Endothelial cell of umbilical vein (primary cell): Measurements from ENCODE around the gene DNAJB9. TPM values are rescaled to one million over a fixed set of nuclear protein-coding genes. Genes with fewer than 3 reads are reported as not detected.

Experiments used
- BruUV-seq: library from RNA; stranded (reverse); fragments of 400-500 nt; replicated peaks from 2 replicates; lab custom pipeline; 2021; lab: Mats Ljungman, UMichigan
- CTCF ChIA-PET: fragments of 300-600, 350-600 bp; sonication (Branson Sonifier 250); formaldehyde crosslinking; loops from one replicate; lab custom pipeline; 2021; ENCODE audit warnings: antibody characterized with exemption, inconsistent platforms; lab: Charles Lee
- POLR2A ChIA-PET: fragments of 300-600, 350-600 bp; sonication (Branson Sonifier 250); formaldehyde crosslinking; loops from one replicate; lab custom pipeline; 2021; ENCODE audit warnings: antibody characterized with exemption, inconsistent platforms; lab: Charles Lee
- DNase-seq: peaks from one replicate; pipeline ENCODE4 v3.0.0-alpha.2; 2011; ENCODE audit warnings: low read depth, low spot score
- FAIRE-seq: peaks from 2 replicates; lab custom pipeline; 2011; peaks lifted over from hg19 to GRCh38; lab: Jason Lieb, UNC
- H2AFZ ChIP-seq: 2 replicates; pipeline ENCODE4 v1.6.0; 2012; ENCODE audit warnings: low read depth, low read length, control low read depth, inconsistent platforms
- H3K27ac ChIP-seq: 2 replicates; pipeline ENCODE4 v1.5.1; 2011; ENCODE audit warnings: low read depth, mild to moderate bottlenecking, control low read depth, low read length, moderate library complexity; ENCODE audit not compliant: insufficient read depth
- H3K27me3 ChIP-seq, 2 experiments: 2 replicates each; pipeline versions ENCODE4 v1.6.0 to v1.6.1; 2011; ENCODE audit warnings: low read length in 2 of 2, mixed read lengths in 1 of 2; ENCODE audit not compliant: control insufficient read depth in 2 of 2, insufficient read depth in 2 of 2
- H3K36me3 ChIP-seq, 2 experiments: 2 replicates in 1 of 2; 3 replicates in 1 of 2; pipeline ENCODE4 v1.5.1; 2011; ENCODE audit warnings: low read length in 2 of 2, mild to moderate bottlenecking in 1 of 2, moderate library complexity in 1 of 2; ENCODE audit not compliant: control insufficient read depth in 2 of 2, insufficient read depth in 2 of 2; ENCODE audit errors: extremely low read depth in 1 of 2
- H3K4me1 ChIP-seq: 3 replicates; pipeline ENCODE4 v1.5.1; 2011; ENCODE audit warnings: mild to moderate bottlenecking, low read length; ENCODE audit not compliant: control insufficient read depth, insufficient read depth; ENCODE audit errors: extremely low read depth
- H3K4me2 ChIP-seq: 2 replicates; pipeline ENCODE4 v1.6.1; 2011; ENCODE audit warnings: low read length, control low read depth, mixed read lengths; ENCODE audit not compliant: insufficient read depth
- H3K4me3 ChIP-seq, 3 experiments: fragments of 200-600 bp in 1 of 3; sonication (generic), shearing (Covaris generic) in 1 of 3; replicated peaks in 1 of 3; 2 replicates each; pipeline ENCODE4 v1.5.1; 2011 to 2016; ENCODE audit warnings: control low read depth in 3 of 3, low read length in 3 of 3, mild to moderate bottlenecking in 2 of 3, inconsistent platforms in 1 of 3, low read depth in 1 of 3, moderate library complexity in 1 of 3; ENCODE audit not compliant: insufficient read depth in 1 of 3
- H3K79me2 ChIP-seq: 2 replicates; pipeline ENCODE4 v1.6.0; 2012; ENCODE audit warnings: low read length, inconsistent platforms; ENCODE audit not compliant: control insufficient read depth, insufficient read depth
- H3K9ac ChIP-seq: replicated peaks from 2 replicates; pipeline ENCODE3; 2011; ENCODE audit warnings: low read length, control low read depth; ENCODE audit not compliant: insufficient read depth; ENCODE audit errors: extremely low read depth
- H3K9me1 ChIP-seq: replicated peaks from 3 replicates; pipeline ENCODE4 v1.6.0; 2011; ENCODE audit warnings: mild to moderate bottlenecking, low read length; ENCODE audit not compliant: control insufficient read depth, insufficient read depth; ENCODE audit errors: extremely low read depth
- H3K9me3 ChIP-seq: replicated peaks from 2 replicates; pipeline ENCODE4 v1.5.1; 2012; ENCODE audit warnings: low read length, inconsistent platforms; ENCODE audit not compliant: control insufficient read depth, insufficient read depth
- H4K20me1 ChIP-seq: replicated peaks from 2 replicates; pipeline ENCODE3; 2011; ENCODE audit warnings: mild to moderate bottlenecking, low read length; ENCODE audit not compliant: control insufficient read depth, insufficient read depth; ENCODE audit errors: extremely low read depth
- EZH2 ChIP-seq: IDR thresholded peaks from 2 replicates; pipeline ENCODE4 v1.6.1; 2012; ENCODE audit warnings: borderline replicate concordance, low read depth, mild to moderate bottlenecking, moderate library complexity, low read length, inconsistent platforms; ENCODE audit not compliant: severe bottlenecking
- FOS ChIP-seq: IDR thresholded peaks from 2 replicates; pipeline ENCODE4 v1.6.1; 2011; ENCODE audit warnings: mild to moderate bottlenecking, low read length, moderate library complexity, borderline replicate concordance; ENCODE audit not compliant: insufficient read depth
- GATA2 ChIP-seq: IDR thresholded peaks from 2 replicates; pipeline ENCODE4 v1.7.0; 2011; ENCODE audit warnings: low read depth, mild to moderate bottlenecking, moderate library complexity, mixed read lengths, low read length; ENCODE audit not compliant: insufficient read length, insufficient read depth
- JUN ChIP-seq: IDR thresholded peaks from 2 replicates; pipeline ENCODE4 v1.6.1; 2011; ENCODE audit warnings: borderline replicate concordance, low read depth; ENCODE audit not compliant: insufficient read length, insufficient read depth
- MYC ChIP-seq: IDR thresholded peaks from one replicate; pipeline ENCODE4 v1.6.1; 2011; ENCODE audit warnings: mild to moderate bottlenecking, low read depth, low read length
- POLR2A ChIP-seq: IDR thresholded peaks from 2 replicates; pipeline ENCODE4 v1.6.1; 2012; ENCODE audit warnings: low read depth, mild to moderate bottlenecking, control low read depth, low read length
- POLR2AphosphoS5 ChIP-seq: IDR thresholded peaks from 2 replicates; pipeline ENCODE4 v1.6.1; 2012; ENCODE audit warnings: low read depth, mild to moderate bottlenecking, control low read depth, low read length, moderate library complexity; ENCODE audit not compliant: insufficient read depth
- dilution Hi-C: fragments of 300-500 bp; cut with MboI; formaldehyde crosslinking; loops from one replicate; pipeline ENCODE4 v1.15.0; 2019; ENCODE audit warnings: low sequenced_read_pairs; ENCODE audit not compliant: extremely low pct_ligation_motif_present
- intact Hi-C: fragments of 100-400 bp; cut with micrococcal nuclease; formaldehyde crosslinking; loops from one replicate; pipeline ENCODE4 v1.10.0; 2022
- polyA plus RNA-seq, 4 experiments: library from polyadenylated mRNA; depleted of rRNA in 3 of 4; stranded (reverse) in 3 of 4; unstranded in 1 of 4; fragments of >200 nt; gene quantifications; 2 replicates each; pipeline versions ENCODE4 v1.2.1 to v1.2.3, GENCODE V29; 2011 to 2012; ENCODE audit warnings: missing spikeins in 1 of 4
- total RNA-seq: library from RNA; stranded (reverse); gene quantifications from 2 replicates; pipeline ENCODE4 v1.2.3, GENCODE V29; 2021
- TF ChIP-seq, protein P1 (sequence below), 2 donors: IDR thresholded peaks; 1 replicate in 1 of 2; 2 replicates in 1 of 2; pipeline ENCODE4 v1.5.1; 2011; ENCODE audit warnings: low read length in 2 of 2, mild to moderate bottlenecking in 2 of 2, moderate library complexity in 2 of 2, control low read depth in 1 of 2, inconsistent platforms in 1 of 2, low read depth in 1 of 2; ENCODE audit not compliant: insufficient read depth in 1 of 2; ENCODE audit errors: extremely low read depth in 1 of 2
- TF ChIP-seq, protein P2 (sequence below): IDR thresholded peaks from 2 replicates; pipeline ENCODE4 v1.6.1; 2011; ENCODE audit not compliant: insufficient read depth, insufficient read length

Gene DNAJB9
- total and polyA plus RNA-seq, 2 donors (not counting 3 experiments of a cell fraction or from before 2014, with no cell fraction given), result 11.7 to 11.9 TPM

DNA sequence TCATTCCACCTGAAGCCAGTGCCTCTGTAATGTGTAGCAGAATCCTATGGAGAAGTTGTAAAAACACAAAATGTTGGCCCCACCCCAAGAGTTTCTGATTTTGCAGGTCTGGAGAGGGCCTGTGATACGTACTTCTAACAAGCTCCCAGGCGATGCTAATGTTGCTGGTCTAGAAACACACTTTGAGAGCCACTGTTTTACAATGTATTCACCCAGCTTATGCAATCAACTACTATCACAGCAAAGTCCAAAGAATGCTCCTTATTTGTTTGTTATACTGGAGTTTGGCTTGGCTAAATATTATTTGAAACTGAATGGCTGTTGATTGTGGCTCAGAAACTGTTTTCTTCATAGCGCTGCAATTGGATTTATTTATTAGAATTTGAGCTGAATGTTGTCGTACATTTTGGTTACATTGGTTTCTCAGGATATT, 44.3 kb downstream of the DNAJB9 start:
- no peak overlapping the region for H3K9ac ChIP-seq
- BruUV-seq, result no TSS peak
- no peak overlapping the region for H3K4me3 ChIP-seq
- H3K9me1 ChIP-seq, result no peaks in the 10 kb centered on the region
- H3K4me1 ChIP-seq, result no peaks in the 10 kb centered on the region
- H4K20me1 ChIP-seq, result no peaks in the 10 kb centered on the region
- no peak overlapping the region for H3K4me2 ChIP-seq
- H3K27ac ChIP-seq, result no peak overlapping the region
- no peaks in the 10 kb centered on the region for H3K9me3 ChIP-seq
- ChIA-PET CTCF (interaction anchor here (0.7 to 1.3 kb wide), 4 partner anchors 12 to 1828 kb away, joined by 3 to 5 read pairs (median 4); no protein-coding TSS in a partner anchor), POLR2A (no interaction called here)
- FAIRE-seq (no peak), DNase-seq (no peak)
- intact Hi-C loops, result loop anchor here (1.0 to 5.0 kb wide), 3 partner anchors 261 to 1828 kb away; no protein-coding TSS in a partner anchor
- TF ChIP-seq POLR2A, result no peak
- TF ChIP-seq, protein P1, sequence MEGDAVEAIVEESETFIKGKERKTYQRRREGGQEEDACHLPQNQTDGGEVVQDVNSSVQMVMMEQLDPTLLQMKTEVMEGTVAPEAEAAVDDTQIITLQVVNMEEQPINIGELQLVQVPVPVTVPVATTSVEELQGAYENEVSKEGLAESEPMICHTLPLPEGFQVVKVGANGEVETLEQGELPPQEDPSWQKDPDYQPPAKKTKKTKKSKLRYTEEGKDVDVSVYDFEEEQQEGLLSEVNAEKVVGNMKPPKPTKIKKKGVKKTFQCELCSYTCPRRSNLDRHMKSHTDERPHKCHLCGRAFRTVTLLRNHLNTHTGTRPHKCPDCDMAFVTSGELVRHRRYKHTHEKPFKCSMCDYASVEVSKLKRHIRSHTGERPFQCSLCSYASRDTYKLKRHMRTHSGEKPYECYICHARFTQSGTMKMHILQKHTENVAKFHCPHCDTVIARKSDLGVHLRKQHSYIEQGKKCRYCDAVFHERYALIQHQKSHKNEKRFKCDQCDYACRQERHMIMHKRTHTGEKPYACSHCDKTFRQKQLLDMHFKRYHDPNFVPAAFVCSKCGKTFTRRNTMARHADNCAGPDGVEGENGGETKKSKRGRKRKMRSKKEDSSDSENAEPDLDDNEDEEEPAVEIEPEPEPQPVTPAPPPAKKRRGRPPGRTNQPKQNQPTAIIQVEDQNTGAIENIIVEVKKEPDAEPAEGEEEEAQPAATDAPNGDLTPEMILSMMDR (IDR thresholded peaks at IDR 0.05; ENCODE audit: extremely low read depth in 1 of 2, insufficient read depth in 1 of 2, low read depth in 1 of 2, low read length in 2 of 2), result no peak
- no peak for TF ChIP-seq FOS
- no peak for TF ChIP-seq JUN
- TF ChIP-seq POLR2AphosphoS5, result no peak
- TF ChIP-seq GATA2, result no peak
- TF ChIP-seq EZH2, result no peak
- no peak for TF ChIP-seq MYC
- TF ChIP-seq, protein P2, sequence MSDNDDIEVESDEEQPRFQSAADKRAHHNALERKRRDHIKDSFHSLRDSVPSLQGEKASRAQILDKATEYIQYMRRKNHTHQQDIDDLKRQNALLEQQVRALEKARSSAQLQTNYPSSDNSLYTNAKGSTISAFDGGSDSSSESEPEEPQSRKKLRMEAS, result no peak
- H2AFZ ChIP-seq, result no peak overlapping the region
- no peaks in the 10 kb centered on the region for H3K36me3 ChIP-seq
- dilution Hi-C loops, result no loop called here
- H3K27me3 ChIP-seq, result peaks cover 3 to 8% of the 10 kb centered on the region in 2 experiments
- H3K79me2 ChIP-seq, result no peaks in the 10 kb centered on the region
